ENCODE data around the gene SMCHD1.

Gene SMCHD1

GRCh38 chr18:2716394-2717326, 61.1 kb downstream of the SMCHD1 start:
- TF ChIP-seq REST (IDR thresholded peaks at IDR 0.05; ENCODE audit: insufficient replicate concordance, low read depth) (no peak), CTCF (IDR thresholded peaks at IDR 0.05; ENCODE audit: insufficient read depth, low read length) (no peak), POLR2AphosphoS5 (IDR thresholded peaks at IDR 0.05; ENCODE audit: low read depth) (no peak), GABPA (IDR thresholded peaks at IDR 0.05; ENCODE audit: low read depth) (no peak), SPI1 (IDR thresholded peaks at IDR 0.05; ENCODE audit: borderline replicate concordance, low read depth) (no peak)
- H3K27me3 ChIP-seq (ENCODE audit: insufficient read depth, poor library complexity, severe bottlenecking): no peaks in the 10 kb centered on the region
- DNase-seq (ENCODE audit: low read depth in 1 of 2, low spot score in 1 of 2): no peak
- no peak overlapping the region for H3K27ac ChIP-seq (replicated peaks)
- H3K4me3 ChIP-seq (replicated peaks; ENCODE audit: insufficient read depth, low read length): no peak overlapping the region

GRCh38 chr18:2717407-2717806, 61.9 kb downstream of the SMCHD1 start:
- DNase-seq (ENCODE audit: low read depth in 1 of 2, low spot score in 1 of 2): no peak
- no peaks in the 10 kb centered on the region for H3K27me3 ChIP-seq (ENCODE audit: insufficient read depth, poor library complexity, severe bottlenecking)
- no peak overlapping the region for H3K4me3 ChIP-seq (replicated peaks; ENCODE audit: insufficient read depth, low read length)
- no peak overlapping the region for H3K27ac ChIP-seq (replicated peaks)
- TF ChIP-seq GABPA (IDR thresholded peaks at IDR 0.05; ENCODE audit: low read depth): no peak
- TF ChIP-seq REST (IDR thresholded peaks at IDR 0.05; ENCODE audit: insufficient replicate concordance, low read depth): no peak
- TF ChIP-seq POLR2AphosphoS5 (IDR thresholded peaks at IDR 0.05; ENCODE audit: low read depth): no peak
- no peak for TF ChIP-seq SPI1 (IDR thresholded peaks at IDR 0.05; ENCODE audit: borderline replicate concordance, low read depth)

- no peak for DNase-seq (ENCODE audit: low read depth in 1 of 2, low spot score in 1 of 2)
- Histone ChIP-seq H3K27ac (replicated peaks) (no peak overlapping the region), H3K4me3 (replicated peaks; ENCODE audit: insufficient read depth, low read length) (no peak overlapping the region), H3K27me3 (ENCODE audit: insufficient read depth, poor library complexity, severe bottlenecking) (no peaks in the 10 kb centered on the region)
- TF ChIP-seq SPI1 (IDR thresholded peaks at IDR 0.05; ENCODE audit: borderline replicate concordance, low read depth) (no peak), CTCF (IDR thresholded peaks at IDR 0.05; ENCODE audit: insufficient read depth, low read length) (no peak), POLR2AphosphoS5 (IDR thresholded peaks at IDR 0.05; ENCODE audit: low read depth) (no peak), REST (IDR thresholded peaks at IDR 0.05; ENCODE audit: insufficient replicate concordance, low read depth) (no peak), GABPA (IDR thresholded peaks at IDR 0.05; ENCODE audit: low read depth) (no peak)
Measured at GRCh38 chr18:2719040-2719439, 63.5 kb downstream of the SMCHD1 start.

Measured in HL-60 (cell line).